ENCODE results near the gene MIS18A.

- TF ChIP-seq CTCF (IDR thresholded peaks at IDR 0.05) (no peak), POLR2A (IDR thresholded peaks at IDR 0.05) (no peak)
These were observed 29.2 kb downstream of the MIS18A start for GRCh38 chr21:32249511-32250280.

Measured in adrenal gland (tissue), 5 donors.